Measurements from ENCODE around the gene GPR15.

GPR15 gene

GRCh38 chr3:98528474-98529346 is 3.1 kb upstream of the GPR15 start:
- H3K4me1 ChIP-seq (ENCODE audit: control insufficient read depth, low read length): peaks cover 54% of the 10 kb centered on the region
- TF ChIP-seq, protein P1, sequence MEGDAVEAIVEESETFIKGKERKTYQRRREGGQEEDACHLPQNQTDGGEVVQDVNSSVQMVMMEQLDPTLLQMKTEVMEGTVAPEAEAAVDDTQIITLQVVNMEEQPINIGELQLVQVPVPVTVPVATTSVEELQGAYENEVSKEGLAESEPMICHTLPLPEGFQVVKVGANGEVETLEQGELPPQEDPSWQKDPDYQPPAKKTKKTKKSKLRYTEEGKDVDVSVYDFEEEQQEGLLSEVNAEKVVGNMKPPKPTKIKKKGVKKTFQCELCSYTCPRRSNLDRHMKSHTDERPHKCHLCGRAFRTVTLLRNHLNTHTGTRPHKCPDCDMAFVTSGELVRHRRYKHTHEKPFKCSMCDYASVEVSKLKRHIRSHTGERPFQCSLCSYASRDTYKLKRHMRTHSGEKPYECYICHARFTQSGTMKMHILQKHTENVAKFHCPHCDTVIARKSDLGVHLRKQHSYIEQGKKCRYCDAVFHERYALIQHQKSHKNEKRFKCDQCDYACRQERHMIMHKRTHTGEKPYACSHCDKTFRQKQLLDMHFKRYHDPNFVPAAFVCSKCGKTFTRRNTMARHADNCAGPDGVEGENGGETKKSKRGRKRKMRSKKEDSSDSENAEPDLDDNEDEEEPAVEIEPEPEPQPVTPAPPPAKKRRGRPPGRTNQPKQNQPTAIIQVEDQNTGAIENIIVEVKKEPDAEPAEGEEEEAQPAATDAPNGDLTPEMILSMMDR (IDR thresholded peaks at IDR 0.05; ENCODE audit: low read depth, low read length, poor library complexity, severe bottlenecking): no peak
- no peak for TF ChIP-seq EZH2phosphoT487 (IDR thresholded peaks at IDR 0.05; ENCODE audit: borderline replicate concordance, low read length)
- H3K27ac ChIP-seq (ENCODE audit: low read depth, low read length): no peak overlapping the region
- H3K27me3 ChIP-seq (ENCODE audit: control insufficient read depth, low read length): no peaks in the 10 kb centered on the region
- peaks cover 2% of the 10 kb centered on the region; the same call in 1 of the 2 replicates for H3K9me3 ChIP-seq (ENCODE audit: control insufficient read depth, insufficient read depth, low read length)
- no peaks in the 10 kb centered on the region for H3K79me2 ChIP-seq (ENCODE audit: control insufficient read depth, low read length)
- no peaks in the 10 kb centered on the region for H4K20me1 ChIP-seq (ENCODE audit: control insufficient read depth, insufficient read depth, low read depth, low read length)
- H3K36me3 ChIP-seq (ENCODE audit: control insufficient read depth, low read length): no peaks in the 10 kb centered on the region
- peaks cover 19% of the 10 kb centered on the region for H3F3A ChIP-seq (ENCODE audit: control insufficient read depth, insufficient read depth)
- no peak overlapping the region for H3K4me2 ChIP-seq (ENCODE audit: low read length)
- H3K9me2 ChIP-seq (replicated peaks; ENCODE audit: control insufficient read depth, low read length): no peaks in the 10 kb centered on the region
- no peak overlapping the region for H3K4me3 ChIP-seq (ENCODE audit: low read length)

- H3K4me2 ChIP-seq (ENCODE audit: low read length): peak overlapping the region; percentile 66
- no peaks in the 10 kb centered on the region for H3K79me2 ChIP-seq (ENCODE audit: control insufficient read depth, low read length)
- H4K20me1 ChIP-seq (ENCODE audit: control insufficient read depth, insufficient read depth, low read depth, low read length): no peaks in the 10 kb centered on the region
- H3K27ac ChIP-seq (ENCODE audit: low read depth, low read length): no peak overlapping the region
- no peaks in the 10 kb centered on the region for H3K9me3 ChIP-seq (ENCODE audit: control insufficient read depth, insufficient read depth, low read length)
- no peaks in the 10 kb centered on the region for H3K27me3 ChIP-seq (ENCODE audit: control insufficient read depth, low read length)
- no peaks in the 10 kb centered on the region for H3K36me3 ChIP-seq (ENCODE audit: control insufficient read depth, low read length)
- no peak overlapping the region for H3K4me3 ChIP-seq (ENCODE audit: low read length)
- H3K9me2 ChIP-seq (replicated peaks; ENCODE audit: control insufficient read depth, low read length): no peaks in the 10 kb centered on the region
- H3F3A ChIP-seq (ENCODE audit: control insufficient read depth, insufficient read depth): peaks cover 19% of the 10 kb centered on the region; the same call in 1 of the 2 replicates
- peaks cover 61% of the 10 kb centered on the region for H3K4me1 ChIP-seq (ENCODE audit: control insufficient read depth, low read length)
- TF ChIP-seq, protein P1 (IDR thresholded peaks at IDR 0.05; ENCODE audit: low read depth, low read length, poor library complexity, severe bottlenecking): no peak
- TF ChIP-seq EZH2phosphoT487 (IDR thresholded peaks at IDR 0.05; ENCODE audit: borderline replicate concordance, low read length): no peak
Observed at GRCh38 chr3:98529856-98530459, 1.8 kb upstream of the GPR15 start.

- TF ChIP-seq, protein P1 (IDR thresholded peaks at IDR 0.05; ENCODE audit: low read depth, low read length, poor library complexity, severe bottlenecking): no peak
- TF ChIP-seq EZH2phosphoT487 (IDR thresholded peaks at IDR 0.05; ENCODE audit: borderline replicate concordance, low read length): no peak
- peak overlapping the region; percentile 62 for H3K27ac ChIP-seq (ENCODE audit: low read depth, low read length)
- H3K79me2 ChIP-seq (ENCODE audit: control insufficient read depth, low read length): no peaks in the 10 kb centered on the region
- H4K20me1 ChIP-seq (ENCODE audit: control insufficient read depth, insufficient read depth, low read depth, low read length): no peaks in the 10 kb centered on the region
- no peaks in the 10 kb centered on the region for H3K36me3 ChIP-seq (ENCODE audit: control insufficient read depth, low read length)
- no peaks in the 10 kb centered on the region for H3K9me2 ChIP-seq (replicated peaks; ENCODE audit: control insufficient read depth, low read length)
- H3K9me3 ChIP-seq (ENCODE audit: control insufficient read depth, insufficient read depth, low read length): no peaks in the 10 kb centered on the region
- H3K27me3 ChIP-seq (ENCODE audit: control insufficient read depth, low read length): no peaks in the 10 kb centered on the region
- H3K4me1 ChIP-seq (ENCODE audit: control insufficient read depth, low read length): peaks cover 60% of the 10 kb centered on the region
- peak overlapping the region; percentile 66 for H3K4me2 ChIP-seq (ENCODE audit: low read length)
- peaks cover 19% of the 10 kb centered on the region; the same call in 1 of the 2 replicates for H3F3A ChIP-seq (ENCODE audit: control insufficient read depth, insufficient read depth)
- peak overlapping the region; percentile 58 for H3K4me3 ChIP-seq (ENCODE audit: low read length)
Observed at GRCh38 chr3:98530676-98531075, 1.1 kb upstream of the GPR15 start.

Data from DOHH2 (cell line).